Measurements from ENCODE around the gene ING5.

The ING5 gene

DNA sequence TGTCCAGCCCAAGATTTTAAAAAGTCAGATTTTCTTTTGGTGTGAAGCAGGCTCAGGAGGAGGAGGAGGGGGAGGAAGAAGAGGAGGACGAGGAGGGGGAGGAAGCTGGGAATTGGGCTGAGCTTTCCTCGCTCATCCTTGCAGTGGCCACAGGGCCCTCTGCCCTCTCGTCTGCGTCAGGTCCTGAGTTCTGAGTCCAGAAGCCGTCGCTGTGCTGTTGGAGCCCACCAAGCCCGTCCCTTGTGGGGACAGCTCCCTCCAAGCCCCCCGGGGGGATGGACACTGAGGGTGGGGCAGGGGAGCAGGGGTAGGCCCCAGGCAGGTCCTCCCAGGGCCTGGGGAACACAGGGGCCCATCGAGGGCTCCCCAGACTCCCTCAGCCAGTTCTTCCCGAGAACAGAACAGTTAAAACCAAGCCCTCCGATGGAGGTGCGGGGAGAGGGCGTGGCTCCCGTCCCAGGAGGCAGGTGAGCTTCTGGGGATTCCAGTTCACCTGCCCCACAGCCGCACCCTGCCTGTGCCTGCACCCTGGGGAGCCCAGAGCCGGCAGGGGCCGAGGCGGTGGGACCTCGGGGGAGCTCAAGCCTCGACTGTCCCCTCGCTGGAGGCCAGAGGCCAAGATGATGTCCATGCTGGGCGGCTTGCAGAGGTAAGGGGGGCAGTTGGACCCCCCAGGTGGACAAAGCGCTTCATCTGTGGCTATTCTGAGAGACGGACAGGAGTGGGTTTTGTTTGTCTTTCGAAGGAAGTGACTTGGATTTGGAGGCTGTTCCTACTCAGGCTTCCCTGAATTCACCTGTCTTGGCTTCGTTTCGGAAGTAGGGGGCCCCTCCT, 74.7 kb downstream of the ING5 start, which contains the start of gene GAL3ST2:
GAL3ST2 (plus strand) TSS at position 487 of the 834 bp plus-strand sequence; CDS start at position 621, 134 bp downstream.
- Histone ChIP-seq H3K4me1 (ENCODE audit: insufficient read depth, low read length) (peaks cover 4% of the 10 kb centered on the region), H3K4me3 (ENCODE audit: low read length) (no peak within 1 kb of the TSS), H3K9me3 (ENCODE audit: low read length) (no peaks in the 10 kb centered on the region), H2AFZ (ENCODE audit: low read depth, low read length) (no peak within 1 kb of the TSS), H3K36me3 (ENCODE audit: insufficient read depth, low read length) (no peaks in the 10 kb centered on the region), H3K27me3 (ENCODE audit: insufficient read depth, low read length) (peaks cover 3% of the 10 kb centered on the region)

DNA sequence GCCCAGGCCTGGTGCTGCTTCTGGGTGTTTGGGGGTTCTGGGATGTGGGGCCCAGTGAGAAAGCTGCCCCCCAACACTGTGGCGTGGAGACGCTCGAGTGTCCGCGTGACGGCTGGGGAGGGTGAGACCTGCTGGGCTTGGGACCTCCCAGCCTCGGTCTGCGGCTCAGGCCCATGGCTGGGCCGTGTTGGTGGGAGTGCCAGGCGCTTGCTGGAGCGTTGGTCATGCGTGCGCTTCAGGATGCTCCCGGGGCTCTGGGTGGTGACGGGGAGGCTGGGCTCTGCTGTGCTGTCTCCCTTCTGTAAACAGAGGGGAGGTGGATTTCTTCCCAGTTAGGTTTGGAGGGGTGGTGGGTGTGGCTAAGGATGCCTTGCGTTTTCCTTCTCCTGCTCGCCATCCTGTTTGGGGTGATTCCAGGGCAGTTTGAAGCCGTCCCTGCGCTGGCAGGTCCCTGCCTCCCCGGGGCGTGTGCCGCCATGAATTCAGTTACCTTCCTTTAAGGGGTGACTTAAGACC, 75.4 kb downstream of the ING5 start:
- H3K36me3 ChIP-seq (ENCODE audit: insufficient read depth, low read length), result no peaks in the 10 kb centered on the region
- H2AFZ ChIP-seq (ENCODE audit: low read depth, low read length), result no peak overlapping the region
- peaks cover 3% of the 10 kb centered on the region for H3K27me3 ChIP-seq (ENCODE audit: insufficient read depth, low read length)
- no peaks in the 10 kb centered on the region for H3K4me1 ChIP-seq (ENCODE audit: insufficient read depth, low read length)
- no peak overlapping the region for H3K4me3 ChIP-seq (ENCODE audit: low read length)
- no peaks in the 10 kb centered on the region for H3K9me3 ChIP-seq (ENCODE audit: low read length)

GRCh38 chr2:241777686-241778627, 76.1 kb downstream of the ING5 start:
- no peak overlapping the region for H3K4me3 ChIP-seq (ENCODE audit: low read length)
- peaks cover 3% of the 10 kb centered on the region for H3K27me3 ChIP-seq (ENCODE audit: insufficient read depth, low read length)
- no peaks in the 10 kb centered on the region for H3K4me1 ChIP-seq (ENCODE audit: insufficient read depth, low read length)
- H3K9me3 ChIP-seq (ENCODE audit: low read length), result no peaks in the 10 kb centered on the region
- H3K36me3 ChIP-seq (ENCODE audit: insufficient read depth, low read length), result no peaks in the 10 kb centered on the region
- H2AFZ ChIP-seq (ENCODE audit: low read depth, low read length), result no peak overlapping the region

Data from neuron (in vitro differentiated cells).